ENCODE measurements around the gene HAO2.

The HAO2 gene

GRCh38 chr1:119438761-119439160 is 70.2 kb downstream of the HAO2 start:
- DNase-seq (ENCODE audit: low read depth), result no peak

GRCh38 chr1:119440721-119441307 is 72.2 kb downstream of the HAO2 start:
- DNase-seq (ENCODE audit: low read depth), result no peak

- DNase-seq (ENCODE audit: low read depth), result no peak
Measured at GRCh38 chr1:119442756-119443155, 74.2 kb downstream of the HAO2 start.

Data from GM04504 (cell line).